Osteocyte (in vitro differentiated cells): ENCODE measurements around the gene PROM1. TPM values are rescaled to one million over a fixed set of nuclear protein-coding genes. Genes with fewer than 3 reads are reported as not detected.

Source experiments
- DNase-seq: peaks from one replicate; pipeline ENCODE4 v3.0.0; 2021; ENCODE audit warnings: mixed read lengths; ENCODE audit not compliant: unreplicated experiment; ENCODE audit errors: extremely low spot score
- H3K27ac Mint-ChIP-seq: one replicate; pipeline ENCODE4 v1.8.0; 2021; ENCODE audit warnings: mild to moderate bottlenecking, mixed read lengths; ENCODE audit not compliant: unreplicated experiment
- H3K27me3 Mint-ChIP-seq: one replicate; pipeline ENCODE4 v1.8.0; 2021; ENCODE audit warnings: mixed read lengths; ENCODE audit not compliant: unreplicated experiment
- H3K36me3 Mint-ChIP-seq: one replicate; pipeline ENCODE4 v1.8.0; 2021; ENCODE audit warnings: mixed read lengths; ENCODE audit not compliant: unreplicated experiment
- H3K4me1 Mint-ChIP-seq: one replicate; pipeline ENCODE4 v1.8.0; 2021; ENCODE audit warnings: mixed read lengths; ENCODE audit not compliant: unreplicated experiment
- H3K4me3 Mint-ChIP-seq: one replicate; pipeline ENCODE4 v1.8.0; 2021; ENCODE audit warnings: mild to moderate bottlenecking, moderate library complexity, mixed read lengths; ENCODE audit not compliant: unreplicated experiment
- H3K9me3 Mint-ChIP-seq: one replicate; pipeline ENCODE4 v1.8.0; 2021; ENCODE audit warnings: mixed read lengths; ENCODE audit not compliant: unreplicated experiment
- total RNA-seq: library from RNA; stranded (reverse); gene quantifications from 2 replicates; pipeline ENCODE4 v1.2.1, GENCODE V29; 2021
- TF ChIP-seq, protein P1 (sequence below): fragments of 200-600 bp; sonication (generic); IDR thresholded peaks from 2 replicates; pipeline ENCODE4 v1.5.0; 2021; ENCODE audit warnings: antibody characterized with exemption, mild to moderate bottlenecking, moderate library complexity

Gene PROM1
- total RNA-seq, 1 donor from 2014 or later, result not detected

DNA sequence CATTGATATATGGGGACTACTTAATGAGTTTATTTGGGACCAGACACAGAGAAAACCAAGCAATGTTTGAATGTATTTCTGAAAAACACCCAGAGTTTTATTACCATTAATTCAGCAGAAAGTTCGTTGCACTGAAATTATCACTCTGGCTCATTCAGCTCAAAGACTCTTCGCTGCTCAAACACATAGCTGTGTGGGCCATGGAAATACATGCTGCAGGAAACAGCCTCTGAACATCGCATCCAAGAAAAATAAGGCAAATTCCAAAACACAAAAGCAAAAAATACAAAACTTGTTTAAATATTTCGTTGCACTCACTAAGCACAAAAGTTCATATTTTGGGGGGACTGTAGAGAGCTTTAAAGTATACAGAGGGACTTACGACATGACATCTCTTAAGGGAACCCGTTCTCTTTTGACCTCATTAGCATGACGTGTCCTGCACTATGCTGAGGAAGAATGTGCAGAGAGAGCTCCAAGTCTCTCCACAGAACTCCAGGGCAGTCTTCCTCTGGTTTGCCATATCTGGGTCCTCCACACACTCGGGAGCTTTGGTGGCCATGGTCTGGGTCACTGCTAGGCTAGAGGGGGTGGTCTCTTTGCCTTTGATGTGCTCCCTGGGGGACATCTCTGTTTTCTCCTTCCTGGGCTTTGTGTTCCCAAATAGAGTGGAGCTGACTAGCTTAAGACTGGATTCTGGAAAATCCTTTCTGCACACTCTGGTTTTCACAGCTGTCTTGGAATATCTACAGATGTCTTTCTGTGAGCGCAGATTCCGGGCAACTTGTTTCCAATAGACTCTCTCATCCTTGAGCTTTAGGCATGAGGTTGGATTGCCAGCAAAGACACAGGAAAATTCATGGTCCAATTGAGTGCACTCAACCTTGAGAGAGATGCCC is 148.1 kb downstream of the PROM1 start:
- DNase-seq, result no peak
- Mint-ChIP-seq H3K9me3 (no peaks in the 10 kb centered on the region), H3K4me1 (no peaks in the 10 kb centered on the region)

DNA sequence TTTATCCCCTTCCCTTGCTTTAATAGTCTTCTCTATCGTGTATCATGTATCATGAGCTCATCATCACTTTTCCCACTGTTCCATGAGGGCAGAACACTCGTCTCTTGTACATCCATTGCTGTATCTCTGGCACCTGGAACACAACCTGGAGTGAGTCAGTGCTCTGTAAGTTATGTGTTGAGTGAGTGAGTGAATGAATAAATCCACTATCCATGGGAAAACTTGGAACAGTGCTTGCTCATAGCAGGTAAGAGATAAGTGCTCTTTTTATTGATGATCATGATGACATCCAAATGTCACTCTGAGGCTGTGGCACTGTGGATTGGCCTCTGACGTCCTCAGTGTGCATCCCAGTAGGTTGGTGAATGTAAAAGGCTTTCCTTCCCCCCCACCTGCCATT is 149.6 kb downstream of the PROM1 start:
- no peaks in the 10 kb centered on the region for H3K4me1 Mint-ChIP-seq
- no peaks in the 10 kb centered on the region for H3K27me3 Mint-ChIP-seq
- no peak overlapping the region for H3K4me3 Mint-ChIP-seq
- DNase-seq, result no peak
- no peak overlapping the region for H3K27ac Mint-ChIP-seq
- H3K36me3 Mint-ChIP-seq, result no peaks in the 10 kb centered on the region
- TF ChIP-seq, protein P1, sequence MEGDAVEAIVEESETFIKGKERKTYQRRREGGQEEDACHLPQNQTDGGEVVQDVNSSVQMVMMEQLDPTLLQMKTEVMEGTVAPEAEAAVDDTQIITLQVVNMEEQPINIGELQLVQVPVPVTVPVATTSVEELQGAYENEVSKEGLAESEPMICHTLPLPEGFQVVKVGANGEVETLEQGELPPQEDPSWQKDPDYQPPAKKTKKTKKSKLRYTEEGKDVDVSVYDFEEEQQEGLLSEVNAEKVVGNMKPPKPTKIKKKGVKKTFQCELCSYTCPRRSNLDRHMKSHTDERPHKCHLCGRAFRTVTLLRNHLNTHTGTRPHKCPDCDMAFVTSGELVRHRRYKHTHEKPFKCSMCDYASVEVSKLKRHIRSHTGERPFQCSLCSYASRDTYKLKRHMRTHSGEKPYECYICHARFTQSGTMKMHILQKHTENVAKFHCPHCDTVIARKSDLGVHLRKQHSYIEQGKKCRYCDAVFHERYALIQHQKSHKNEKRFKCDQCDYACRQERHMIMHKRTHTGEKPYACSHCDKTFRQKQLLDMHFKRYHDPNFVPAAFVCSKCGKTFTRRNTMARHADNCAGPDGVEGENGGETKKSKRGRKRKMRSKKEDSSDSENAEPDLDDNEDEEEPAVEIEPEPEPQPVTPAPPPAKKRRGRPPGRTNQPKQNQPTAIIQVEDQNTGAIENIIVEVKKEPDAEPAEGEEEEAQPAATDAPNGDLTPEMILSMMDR, result no peak
- H3K9me3 Mint-ChIP-seq, result no peaks in the 10 kb centered on the region

More for the DNA sequence above, 148.1 kb downstream of the PROM1 start:
- no peak overlapping the region for H3K27ac Mint-ChIP-seq
- TF ChIP-seq, protein P1, result no peak
- no peak overlapping the region for H3K4me3 Mint-ChIP-seq
- H3K36me3 Mint-ChIP-seq, result no peaks in the 10 kb centered on the region
- no peaks in the 10 kb centered on the region for H3K27me3 Mint-ChIP-seq

DNA sequence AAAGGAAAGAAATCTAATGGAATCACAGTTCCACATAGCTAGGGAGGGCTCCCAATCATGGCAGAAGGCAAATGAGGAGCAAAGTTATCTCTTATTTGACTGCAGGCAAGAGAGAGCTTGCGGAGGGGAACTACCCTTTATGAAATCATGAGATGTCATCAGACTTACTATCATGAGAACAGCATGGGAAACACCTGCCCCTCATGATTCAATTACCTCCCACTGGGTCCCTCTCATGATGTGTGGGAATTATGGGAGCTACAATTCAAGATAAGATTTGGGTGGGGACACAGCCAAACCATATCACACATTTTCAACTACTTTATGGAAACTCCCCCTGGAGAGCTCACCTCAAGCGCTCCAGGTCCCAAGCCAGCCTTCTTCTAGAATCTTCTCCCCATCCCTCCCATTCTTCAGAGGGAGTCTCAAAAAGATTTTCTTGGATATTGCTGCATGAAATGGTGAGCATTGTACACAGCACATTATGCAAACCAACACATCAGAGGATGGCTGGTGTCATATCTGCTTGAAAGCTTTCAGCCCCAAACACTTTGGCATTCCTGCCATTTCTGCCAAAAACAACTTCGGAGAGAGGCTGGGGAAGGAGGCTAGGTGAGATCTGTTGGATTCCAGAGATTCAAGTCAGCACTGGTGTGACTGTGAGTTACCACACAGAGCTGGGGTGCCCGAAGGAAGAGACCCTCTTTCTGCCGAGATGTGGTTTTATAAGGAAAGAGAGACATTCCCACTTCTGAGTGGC is 152.2 kb downstream of the PROM1 start:
- TF ChIP-seq, protein P1, result no peak
- no peaks in the 10 kb centered on the region for H3K9me3 Mint-ChIP-seq

DNA sequence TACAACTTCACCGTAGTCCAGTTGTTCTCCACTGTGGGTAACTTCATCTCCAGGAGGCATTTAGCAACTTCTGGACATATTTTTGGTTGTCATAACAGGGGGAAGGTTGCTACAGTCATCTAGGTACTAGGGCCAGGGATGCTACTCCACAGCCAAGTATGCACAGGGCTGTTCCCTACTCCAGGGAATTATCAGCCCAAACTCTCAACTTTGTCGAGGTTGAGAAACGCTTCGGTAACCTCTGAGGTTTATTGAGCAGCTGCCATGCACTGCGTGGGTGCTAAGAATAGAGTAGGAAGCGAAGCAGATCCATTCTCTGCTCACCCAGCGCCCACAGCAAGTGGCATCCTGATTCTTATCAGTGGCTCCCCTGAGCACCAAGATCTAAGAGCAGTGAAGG is 153.5 kb downstream of the PROM1 start:
- H3K4me1 Mint-ChIP-seq, result no peaks in the 10 kb centered on the region
- H3K36me3 Mint-ChIP-seq, result no peaks in the 10 kb centered on the region
- TF ChIP-seq, protein P1, result no peak
- no peak overlapping the region for H3K4me3 Mint-ChIP-seq
- DNase-seq, result no peak
- no peaks in the 10 kb centered on the region for H3K9me3 Mint-ChIP-seq
- H3K27me3 Mint-ChIP-seq, result no peaks in the 10 kb centered on the region
- no peak overlapping the region for H3K27ac Mint-ChIP-seq

More for the DNA sequence above, 152.2 kb downstream of the PROM1 start:
- no peak for DNase-seq
- H3K27ac Mint-ChIP-seq, result no peak overlapping the region
- no peak overlapping the region for H3K4me3 Mint-ChIP-seq
- H3K36me3 Mint-ChIP-seq, result no peaks in the 10 kb centered on the region
- H3K27me3 Mint-ChIP-seq, result no peaks in the 10 kb centered on the region
- H3K4me1 Mint-ChIP-seq, result no peaks in the 10 kb centered on the region

DNA sequence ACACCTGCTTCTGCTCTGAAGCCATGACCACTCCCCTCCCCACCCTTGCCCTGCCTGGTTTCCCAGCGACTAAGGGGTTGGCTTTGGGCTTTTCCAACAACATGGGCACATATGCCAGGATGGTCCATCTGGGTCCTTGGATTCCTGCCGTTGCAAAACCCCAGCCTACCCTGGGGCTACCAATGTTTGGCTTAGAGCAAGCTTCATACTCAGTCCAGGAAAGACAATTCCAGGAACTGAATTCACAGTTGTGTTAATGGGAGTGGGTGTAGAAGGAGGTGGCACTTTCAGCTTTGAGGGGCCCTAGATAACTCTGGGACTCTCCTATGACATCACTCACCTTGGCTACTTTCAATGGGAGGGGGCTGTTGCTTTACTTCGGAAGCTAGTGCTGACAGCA is 154.3 kb downstream of the PROM1 start:
- TF ChIP-seq, protein P1, result no peak
- DNase-seq, result no peak
- Mint-ChIP-seq H3K36me3 (no peaks in the 10 kb centered on the region), H3K4me1 (no peaks in the 10 kb centered on the region), H3K4me3 (no peak overlapping the region), H3K27me3 (no peaks in the 10 kb centered on the region), H3K9me3 (no peaks in the 10 kb centered on the region), H3K27ac (no peak overlapping the region)
